Astrocyte (in vitro differentiated cells and primary cell): ENCODE measurements around the gene STON2. TPM values are rescaled to one million over a fixed set of nuclear protein-coding genes. Genes with fewer than 3 reads are reported as not detected.

ENCODE experiments used
- DNase-seq: peaks from one replicate; pipeline ENCODE4 v3.0.0-alpha.2; 2010; ENCODE audit warnings: low read depth
- FAIRE-seq: peaks from 2 replicates; lab custom pipeline; 2011; peaks lifted over from hg19 to GRCh38; lab: Jason Lieb, UNC
- H2AFZ ChIP-seq: 2 replicates; pipeline ENCODE4 v1.6.0; 2012; ENCODE audit warnings: low read depth, low read length, inconsistent platforms
- H3K27ac ChIP-seq: 2 replicates; pipeline ENCODE4 v1.5.1; 2011; ENCODE audit warnings: low read depth, low read length, inconsistent platforms
- H3K27me3 ChIP-seq: 2 replicates; pipeline ENCODE4 v1.6.0; 2011; ENCODE audit warnings: low read length, inconsistent platforms; ENCODE audit not compliant: insufficient read depth
- H3K36me3 ChIP-seq: 2 replicates; pipeline ENCODE4 v1.5.1; 2011; ENCODE audit warnings: low read length, inconsistent platforms; ENCODE audit not compliant: insufficient read depth
- H3K4me1 ChIP-seq: 2 replicates; pipeline ENCODE4 v1.5.1; 2011; ENCODE audit warnings: low read length, inconsistent platforms; ENCODE audit not compliant: insufficient read depth
- H3K4me2 ChIP-seq: 2 replicates; pipeline ENCODE4 v1.6.0; 2012; ENCODE audit warnings: low read length, inconsistent platforms
- H3K4me3 ChIP-seq: 2 replicates; pipeline ENCODE4 v1.5.1; 2011; ENCODE audit warnings: low read depth, mild to moderate bottlenecking, low read length, inconsistent platforms; ENCODE audit not compliant: insufficient read depth
- H3K79me2 ChIP-seq: 2 replicates; pipeline ENCODE4 v1.6.0; 2012; ENCODE audit warnings: mild to moderate bottlenecking, low read length, inconsistent platforms; ENCODE audit not compliant: insufficient read depth
- H3K9ac ChIP-seq: 2 replicates; pipeline ENCODE4 v1.6.0; 2012; ENCODE audit warnings: mild to moderate bottlenecking, low read length, inconsistent platforms
- H3K9me3 ChIP-seq: 2 replicates; pipeline ENCODE4 v1.5.1; 2012; ENCODE audit warnings: low read depth, mild to moderate bottlenecking, low read length, inconsistent platforms; ENCODE audit not compliant: insufficient read depth
- H4K20me1 ChIP-seq: 2 replicates; pipeline ENCODE4 v1.6.0; 2012; ENCODE audit warnings: low read length, inconsistent platforms; ENCODE audit not compliant: insufficient read depth
- H3K27ac Mint-ChIP-seq: one replicate; pipeline ENCODE4 v1.8.0; 2021; ENCODE audit warnings: mild to moderate bottlenecking, mixed read lengths; ENCODE audit not compliant: unreplicated experiment
- H3K27me3 Mint-ChIP-seq: one replicate; pipeline ENCODE4 v1.8.0; 2021; ENCODE audit warnings: low read depth, mixed read lengths; ENCODE audit not compliant: unreplicated experiment
- H3K36me3 Mint-ChIP-seq: one replicate; pipeline ENCODE4 v1.8.0; 2021; ENCODE audit warnings: low read depth, mixed read lengths; ENCODE audit not compliant: unreplicated experiment
- H3K4me1 Mint-ChIP-seq: one replicate; pipeline ENCODE4 v1.8.0; 2021; ENCODE audit warnings: low read depth, mixed read lengths; ENCODE audit not compliant: unreplicated experiment
- H3K4me3 Mint-ChIP-seq: one replicate; pipeline ENCODE4 v1.8.0; 2021; ENCODE audit warnings: mild to moderate bottlenecking, moderate library complexity, mixed read lengths; ENCODE audit not compliant: unreplicated experiment
- H3K9me3 Mint-ChIP-seq: one replicate; pipeline ENCODE4 v1.8.0; 2021; ENCODE audit warnings: mild to moderate bottlenecking, mixed read lengths; ENCODE audit not compliant: unreplicated experiment
- EZH2 ChIP-seq: IDR thresholded peaks from 2 replicates; pipeline ENCODE4 v1.6.1; 2012; ENCODE audit warnings: mild to moderate bottlenecking, low read length, inconsistent platforms; ENCODE audit not compliant: insufficient read depth
- total RNA-seq: library from RNA; stranded (reverse); gene quantifications from 2 replicates; pipeline ENCODE4 v1.2.1, GENCODE V29; 2021
- TF ChIP-seq, protein P1 (sequence below): IDR thresholded peaks from 2 replicates; pipeline ENCODE4 v1.5.1; 2011; ENCODE audit warnings: low read depth, mild to moderate bottlenecking, inconsistent platforms, low read length, moderate library complexity; ENCODE audit not compliant: insufficient read depth

Gene STON2
- total RNA-seq, 1 donor from 2014 or later = 52.9 TPM

DNA sequence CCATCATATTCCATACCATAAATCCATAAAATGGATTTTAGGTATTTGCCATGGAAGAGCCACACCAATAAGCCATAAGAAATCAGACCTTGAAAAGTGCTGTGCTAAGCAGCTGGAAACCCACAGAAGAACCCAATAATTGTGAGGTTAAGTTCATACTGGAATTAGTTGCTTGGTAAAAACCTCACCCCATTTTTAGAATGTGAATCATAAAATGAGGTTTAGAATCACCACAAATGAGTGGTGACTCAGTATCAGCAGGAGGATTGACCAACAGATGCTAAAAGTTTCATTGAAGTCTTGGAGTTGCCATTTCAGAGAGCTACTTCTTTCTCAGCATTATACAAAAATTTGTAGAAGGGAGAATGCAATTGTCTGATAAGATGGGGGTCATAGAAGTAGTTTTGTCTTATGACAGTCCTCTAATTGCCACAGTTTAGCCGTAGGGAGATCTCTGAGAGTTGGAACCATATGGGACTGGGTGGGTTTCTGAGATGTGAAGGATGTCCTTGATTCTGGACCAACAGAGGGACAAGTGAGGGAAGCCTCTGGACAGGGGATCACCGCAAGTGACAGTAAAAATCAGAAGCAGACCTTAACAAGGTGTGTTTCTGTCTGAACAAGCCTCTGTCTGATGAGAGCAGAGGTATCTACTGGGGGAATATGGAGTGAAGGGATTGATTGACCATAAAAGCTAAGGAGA, 1.4 kb upstream of the STON2 start:
- Mint-ChIP-seq H3K36me3 (no peaks in the 10 kb centered on the region), H3K27ac (peak overlapping the region; percentile 95), H3K4me3 (peak overlapping the region; percentile 28), H3K27me3 (no peaks in the 10 kb centered on the region), H3K9me3 (no peaks in the 10 kb centered on the region), H3K4me1 (peaks cover 28% of the 10 kb centered on the region)
- Histone ChIP-seq H3K36me3 (no peaks in the 10 kb centered on the region), H3K4me3 (peak overlapping the region; percentile 41), H3K27me3 (peaks cover 15% of the 10 kb centered on the region), H3K9me3 (no peaks in the 10 kb centered on the region), H2AFZ (no peak overlapping the region), H3K79me2 (no peaks in the 10 kb centered on the region), H3K27ac (peak overlapping the region; percentile 84), H3K9ac (peak overlapping the region; percentile 64), H3K4me2 (peak overlapping the region; percentile 80), H4K20me1 (no peaks in the 10 kb centered on the region), H3K4me1 (peaks cover 27% of the 10 kb centered on the region)
- no peak for TF ChIP-seq EZH2
- TF ChIP-seq, protein P1, sequence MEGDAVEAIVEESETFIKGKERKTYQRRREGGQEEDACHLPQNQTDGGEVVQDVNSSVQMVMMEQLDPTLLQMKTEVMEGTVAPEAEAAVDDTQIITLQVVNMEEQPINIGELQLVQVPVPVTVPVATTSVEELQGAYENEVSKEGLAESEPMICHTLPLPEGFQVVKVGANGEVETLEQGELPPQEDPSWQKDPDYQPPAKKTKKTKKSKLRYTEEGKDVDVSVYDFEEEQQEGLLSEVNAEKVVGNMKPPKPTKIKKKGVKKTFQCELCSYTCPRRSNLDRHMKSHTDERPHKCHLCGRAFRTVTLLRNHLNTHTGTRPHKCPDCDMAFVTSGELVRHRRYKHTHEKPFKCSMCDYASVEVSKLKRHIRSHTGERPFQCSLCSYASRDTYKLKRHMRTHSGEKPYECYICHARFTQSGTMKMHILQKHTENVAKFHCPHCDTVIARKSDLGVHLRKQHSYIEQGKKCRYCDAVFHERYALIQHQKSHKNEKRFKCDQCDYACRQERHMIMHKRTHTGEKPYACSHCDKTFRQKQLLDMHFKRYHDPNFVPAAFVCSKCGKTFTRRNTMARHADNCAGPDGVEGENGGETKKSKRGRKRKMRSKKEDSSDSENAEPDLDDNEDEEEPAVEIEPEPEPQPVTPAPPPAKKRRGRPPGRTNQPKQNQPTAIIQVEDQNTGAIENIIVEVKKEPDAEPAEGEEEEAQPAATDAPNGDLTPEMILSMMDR = no peak
- FAIRE-seq (peak; percentile 92), DNase-seq (peak; percentile 97)

DNA sequence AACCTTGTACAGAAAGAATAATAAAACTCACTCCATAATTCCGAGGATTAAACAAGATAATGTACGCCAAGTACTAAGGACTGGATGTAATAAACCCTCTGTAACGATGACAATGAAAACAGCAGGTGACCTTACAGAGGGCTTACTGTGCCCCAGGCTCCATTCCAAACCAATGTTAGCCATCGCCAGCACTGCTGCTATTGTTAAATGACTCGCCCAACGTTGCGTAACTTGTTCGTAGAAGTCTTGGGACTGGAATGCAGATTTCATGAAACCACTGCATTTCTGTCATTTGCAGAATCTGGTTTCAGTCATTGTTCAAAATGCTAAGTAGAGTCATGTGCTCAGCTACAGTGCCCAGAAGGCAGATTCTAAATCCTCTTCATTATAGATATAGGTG, 728 bp upstream of the STON2 start:
- H3K9ac ChIP-seq = peak overlapping the region; percentile 64
- FAIRE-seq (peak; percentile 66), DNase-seq (peak; percentile 100)
- H3K4me1 ChIP-seq = peaks cover 27% of the 10 kb centered on the region
- peaks cover 13% of the 10 kb centered on the region for H3K27me3 ChIP-seq
- H3K4me2 ChIP-seq = peak overlapping the region; percentile 80
- peak overlapping the region; percentile 84 for H3K27ac ChIP-seq
- no peaks in the 10 kb centered on the region for H3K79me2 ChIP-seq
- no peak overlapping the region for H2AFZ ChIP-seq
- TF ChIP-seq EZH2 = no peak
- TF ChIP-seq, protein P1 = no peak
- peak overlapping the region; percentile 41 for H3K4me3 ChIP-seq
- H3K4me3 Mint-ChIP-seq = peak overlapping the region; percentile 24
- H3K27ac Mint-ChIP-seq = peak overlapping the region; percentile 95
- no peaks in the 10 kb centered on the region for H3K36me3 Mint-ChIP-seq
- no peaks in the 10 kb centered on the region for H4K20me1 ChIP-seq
- H3K9me3 ChIP-seq = no peaks in the 10 kb centered on the region
- no peaks in the 10 kb centered on the region for H3K9me3 Mint-ChIP-seq
- H3K36me3 ChIP-seq = no peaks in the 10 kb centered on the region
- peaks cover 27% of the 10 kb centered on the region for H3K4me1 Mint-ChIP-seq
- no peaks in the 10 kb centered on the region for H3K27me3 Mint-ChIP-seq

DNA sequence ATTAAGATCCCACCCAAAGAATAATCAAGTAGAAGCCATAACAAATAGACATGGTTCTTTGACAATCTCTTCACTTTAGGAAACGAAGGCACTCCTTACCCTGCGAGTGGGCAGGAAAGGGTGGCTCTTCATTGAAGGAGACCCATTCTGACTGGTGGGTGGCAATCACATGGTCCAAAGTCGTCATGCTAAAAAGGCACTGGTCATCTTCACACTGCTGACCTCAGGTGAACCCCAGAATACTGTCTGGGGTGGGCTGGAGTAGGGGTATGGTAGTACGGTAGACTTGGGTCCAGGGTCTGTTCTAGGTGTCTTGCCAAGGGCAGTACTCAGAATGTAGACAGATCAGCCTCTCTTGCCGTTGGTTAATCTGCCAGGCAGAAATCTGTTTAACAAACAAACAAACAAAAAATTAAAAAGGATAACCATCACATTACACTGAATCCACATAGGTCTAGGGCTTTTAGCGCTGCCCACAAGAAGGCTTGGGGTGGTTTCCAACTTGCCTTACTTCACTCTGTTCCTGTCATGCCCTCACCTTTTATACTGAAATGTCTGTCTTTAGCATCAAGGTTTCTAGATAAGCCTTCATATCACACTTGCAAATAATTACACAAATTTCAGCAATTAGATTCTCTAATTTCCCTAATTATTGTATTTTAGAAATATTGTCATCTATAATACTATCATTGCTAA, 1.8 kb downstream of the STON2 start:
- no peak overlapping the region for H3K27ac ChIP-seq
- no peaks in the 10 kb centered on the region for H3K36me3 ChIP-seq
- no peaks in the 10 kb centered on the region for H3K79me2 ChIP-seq
- no peaks in the 10 kb centered on the region for H3K9me3 Mint-ChIP-seq
- H3K9me3 ChIP-seq = peaks cover 2% of the 10 kb centered on the region
- H3K4me3 ChIP-seq = no peak overlapping the region
- H3K4me1 ChIP-seq = peaks cover 27% of the 10 kb centered on the region
- no peak overlapping the region for H2AFZ ChIP-seq
- H3K36me3 Mint-ChIP-seq = no peaks in the 10 kb centered on the region
- no peak overlapping the region for H3K4me3 Mint-ChIP-seq
- no peak for TF ChIP-seq EZH2
- TF ChIP-seq, protein P1 = no peak
- no peak overlapping the region for H3K27ac Mint-ChIP-seq
- no peak overlapping the region for H3K9ac ChIP-seq
- peaks cover 18% of the 10 kb centered on the region for H3K27me3 ChIP-seq
- FAIRE-seq = no peak
- no peak for DNase-seq
- no peaks in the 10 kb centered on the region for H3K27me3 Mint-ChIP-seq
- peaks cover 27% of the 10 kb centered on the region for H3K4me1 Mint-ChIP-seq
- no peaks in the 10 kb centered on the region for H4K20me1 ChIP-seq
- no peak overlapping the region for H3K4me2 ChIP-seq
